Sigmoid colon (tissue), 4 donors: ENCODE data around the gene PRRT4.

ENCODE experiments used
- POLR2AphosphoS5 ChIP-seq, 4 donors: sonication (generic); formaldehyde crosslinking; IDR thresholded peaks; one replicate each; pipeline ENCODE4 v1.6.1; 2017; ENCODE audit warnings: antibody characterized with exemption in 4 of 4
- TF ChIP-seq, protein P1 (sequence below), 4 experiments: fragments of 450-650 bp in 3 of 4; fragments of 200-600 bp in 1 of 4; IDR thresholded peaks; one replicate each; pipeline ENCODE4 v1.5.1; 2016 to 2019; ENCODE audit warnings: antibody characterized with exemption in 4 of 4, mild to moderate bottlenecking in 3 of 4, moderate library complexity in 2 of 4

DNA sequence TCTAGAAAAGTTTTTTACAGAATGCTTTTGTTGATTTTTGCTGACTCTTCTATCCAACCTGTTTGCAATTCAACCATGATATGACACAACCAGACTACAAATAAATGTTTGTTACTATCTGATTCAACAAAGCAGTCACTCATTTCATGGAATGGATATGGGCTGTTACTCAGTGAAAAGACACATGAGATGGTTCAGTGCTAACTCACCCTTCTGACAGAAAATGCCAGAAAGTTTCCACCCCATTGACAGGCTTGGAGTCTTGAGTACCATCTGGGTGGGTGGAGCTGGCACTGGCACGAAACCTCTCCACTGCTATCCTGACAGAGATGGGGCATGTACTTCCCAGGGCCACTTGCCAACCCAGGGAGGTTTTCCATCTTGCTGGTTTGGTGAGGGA, 57.3 kb downstream of the PRRT4 start:
- no peak for TF ChIP-seq POLR2AphosphoS5 (IDR thresholded peaks at IDR 0.05)
- TF ChIP-seq, protein P1, sequence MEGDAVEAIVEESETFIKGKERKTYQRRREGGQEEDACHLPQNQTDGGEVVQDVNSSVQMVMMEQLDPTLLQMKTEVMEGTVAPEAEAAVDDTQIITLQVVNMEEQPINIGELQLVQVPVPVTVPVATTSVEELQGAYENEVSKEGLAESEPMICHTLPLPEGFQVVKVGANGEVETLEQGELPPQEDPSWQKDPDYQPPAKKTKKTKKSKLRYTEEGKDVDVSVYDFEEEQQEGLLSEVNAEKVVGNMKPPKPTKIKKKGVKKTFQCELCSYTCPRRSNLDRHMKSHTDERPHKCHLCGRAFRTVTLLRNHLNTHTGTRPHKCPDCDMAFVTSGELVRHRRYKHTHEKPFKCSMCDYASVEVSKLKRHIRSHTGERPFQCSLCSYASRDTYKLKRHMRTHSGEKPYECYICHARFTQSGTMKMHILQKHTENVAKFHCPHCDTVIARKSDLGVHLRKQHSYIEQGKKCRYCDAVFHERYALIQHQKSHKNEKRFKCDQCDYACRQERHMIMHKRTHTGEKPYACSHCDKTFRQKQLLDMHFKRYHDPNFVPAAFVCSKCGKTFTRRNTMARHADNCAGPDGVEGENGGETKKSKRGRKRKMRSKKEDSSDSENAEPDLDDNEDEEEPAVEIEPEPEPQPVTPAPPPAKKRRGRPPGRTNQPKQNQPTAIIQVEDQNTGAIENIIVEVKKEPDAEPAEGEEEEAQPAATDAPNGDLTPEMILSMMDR (IDR thresholded peaks at IDR 0.05) = no peak
